Occipital lobe (tissue), 3 donors: ENCODE data around the gene RFC3. TPM values are rescaled to one million over a fixed set of nuclear protein-coding genes. Genes with fewer than 3 reads are reported as not detected.

Experiments used
- DNase-seq: peaks from one replicate; lab custom pipeline; 2025; lab: John Stamatoyannopoulos, UW
- small RNA-seq: library from RNA; depleted of rRNA; stranded (forward); fragments of <200 nt; gene quantifications from one replicate; pipeline ENCODE3, GENCODE V24; 2014
- total RNA-seq: library from RNA; depleted of rRNA; stranded (reverse); fragments of >200 nt; gene quantifications from one replicate; pipeline ENCODE4 v1.2.3, GENCODE V29; 2014

RFC3 gene
- total RNA-seq, 1 donor from 2014 or later, result 21.5 TPM

GRCh38 chr13:33867472-33867871 is 49.5 kb downstream of the RFC3 start:
- no peak for DNase-seq

GRCh38 chr13:33868343-33868994 is 50.5 kb downstream of the RFC3 start:
- DNase-seq, result no peak

- DNase-seq, result no peak
These were observed 51.1 kb downstream of the RFC3 start for GRCh38 chr13:33869005-33869404.

- no peak for DNase-seq
These were observed 52.2 kb downstream of the RFC3 start for GRCh38 chr13:33870046-33870668.

GRCh38 chr13:33871207-33872004 is 53.5 kb downstream of the RFC3 start:
- no peak for DNase-seq

GRCh38 chr13:33872005-33872351 is 54.0 kb downstream of the RFC3 start:
- DNase-seq, result no peak

- DNase-seq, result no peak
These were observed 55.4 kb downstream of the RFC3 start for GRCh38 chr13:33873251-33873908.

GRCh38 chr13:33874871-33875270 is 56.9 kb downstream of the RFC3 start:
- no peak for DNase-seq

GRCh38 chr13:33875618-33876401 is 57.9 kb downstream of the RFC3 start:
- no peak for DNase-seq

- no peak for DNase-seq
These were observed 58.9 kb downstream of the RFC3 start for GRCh38 chr13:33876716-33877394.

- no peak for DNase-seq
These were observed 61.2 kb downstream of the RFC3 start for GRCh38 chr13:33879118-33879517.

GRCh38 chr13:33882804-33883203 is 64.9 kb downstream of the RFC3 start:
- DNase-seq, result no peak

GRCh38 chr13:33884531-33885220 is 66.7 kb downstream of the RFC3 start:
- DNase-seq, result no peak

Small RNA genes lying within 50 kb of the gene (small RNA-seq; reads per million reads assigned to genes)
- 0.15 reads per million for gene RNU5A-4P
